Testis (tissue), 3 donors: Measurements from ENCODE around the gene KIAA1671. TPM values are rescaled to one million over a fixed set of nuclear protein-coding genes. Genes with fewer than 3 reads are reported as not detected.

Experiments
- DNase-seq: peaks from one replicate; pipeline ENCODE4 v3.0.0-alpha.2; 2019
- H3K27ac ChIP-seq, 2 donors: fragments of 200-600 bp; sonication (generic); one replicate each; pipeline ENCODE4 v1.5.1; 2019
- H3K27me3 ChIP-seq: fragments of 200-600 bp; sonication (generic); one replicate; pipeline ENCODE4 v1.5.1; 2019
- H3K36me3 ChIP-seq: fragments of 200-600 bp; sonication (generic); one replicate; pipeline ENCODE4 v1.5.1; 2017; ENCODE audit warnings: low read depth; ENCODE audit errors: missing control alignments
- H3K4me1 ChIP-seq: fragments of 200-600 bp; sonication (generic); one replicate; pipeline ENCODE4 v1.5.1; 2019
- H3K4me3 ChIP-seq, 2 donors: fragments of 200-600 bp; sonication (generic); one replicate each; pipeline ENCODE4 v1.5.1; 2017 to 2019
- H3K9me3 ChIP-seq: fragments of 200-600 bp; sonication (generic); one replicate; pipeline ENCODE4 v1.5.1; 2017
- POLR2A ChIP-seq: fragments of 450-650 bp; IDR thresholded peaks from one replicate; pipeline ENCODE4 v1.6.1; 2017; ENCODE audit warnings: antibody characterized with exemption, mild to moderate bottlenecking, moderate library complexity
- WGBS, 2 donors: methylation state at CpG; one replicate each; pipeline ENCODE4 v1.1.5; 2018; 5-methylcytosine and 5-hydroxymethylcytosine counted together
- intact Hi-C: fragments of 100-400 bp; cut with DNase I; formaldehyde crosslinking; loops from one replicate; pipeline ENCODE4 v1.15.1; 2023; ENCODE audit warnings: low total_unique reads
- polyA plus RNA-seq: library from polyadenylated mRNA; stranded (reverse); fragments of 350-450 nt; fragmentation: Illumina TruSeq; extraction: RNeasy Lipid Tissue Mini Kit (QIAGEN cat#74804); gene quantifications from one replicate; pipeline ENCODE4 v1.2.3, GENCODE V29; 2014; ENCODE audit warnings: low read depth, low replicate concordance; ENCODE audit not compliant: insufficient read depth
- total RNA-seq, 2 donors: library from RNA; depleted of rRNA; stranded (reverse); fragments of >200 nt; gene quantifications; one replicate each; pipeline ENCODE4 v1.2.3, GENCODE V29; 2016
- TF ChIP-seq, protein P1 (sequence below), 3 experiments: fragments of 450-650 bp in 2 of 3; fragments of 200-600 bp in 1 of 3; sonication (generic) in 1 of 3; IDR thresholded peaks; one replicate each; pipeline ENCODE4 v1.5.1; 2016 to 2019; ENCODE audit warnings: antibody characterized with exemption in 3 of 3, mild to moderate bottlenecking in 2 of 3, moderate library complexity in 1 of 3

Gene KIAA1671
- total and polyA plus RNA-seq, 3 donors from 2014 or later, result 16.8 to 28.6 (median 24.4) TPM

- Histone ChIP-seq H3K4me1 (no peaks in the 10 kb centered on the region), H3K27ac (no peak overlapping the region), H3K36me3 (no peaks in the 10 kb centered on the region), H3K9me3 (no peaks in the 10 kb centered on the region), H3K27me3 (no peaks in the 10 kb centered on the region), H3K4me3 (no peak overlapping the region)
- no peak for TF ChIP-seq POLR2A
- TF ChIP-seq, protein P1, sequence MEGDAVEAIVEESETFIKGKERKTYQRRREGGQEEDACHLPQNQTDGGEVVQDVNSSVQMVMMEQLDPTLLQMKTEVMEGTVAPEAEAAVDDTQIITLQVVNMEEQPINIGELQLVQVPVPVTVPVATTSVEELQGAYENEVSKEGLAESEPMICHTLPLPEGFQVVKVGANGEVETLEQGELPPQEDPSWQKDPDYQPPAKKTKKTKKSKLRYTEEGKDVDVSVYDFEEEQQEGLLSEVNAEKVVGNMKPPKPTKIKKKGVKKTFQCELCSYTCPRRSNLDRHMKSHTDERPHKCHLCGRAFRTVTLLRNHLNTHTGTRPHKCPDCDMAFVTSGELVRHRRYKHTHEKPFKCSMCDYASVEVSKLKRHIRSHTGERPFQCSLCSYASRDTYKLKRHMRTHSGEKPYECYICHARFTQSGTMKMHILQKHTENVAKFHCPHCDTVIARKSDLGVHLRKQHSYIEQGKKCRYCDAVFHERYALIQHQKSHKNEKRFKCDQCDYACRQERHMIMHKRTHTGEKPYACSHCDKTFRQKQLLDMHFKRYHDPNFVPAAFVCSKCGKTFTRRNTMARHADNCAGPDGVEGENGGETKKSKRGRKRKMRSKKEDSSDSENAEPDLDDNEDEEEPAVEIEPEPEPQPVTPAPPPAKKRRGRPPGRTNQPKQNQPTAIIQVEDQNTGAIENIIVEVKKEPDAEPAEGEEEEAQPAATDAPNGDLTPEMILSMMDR (IDR thresholded peaks at IDR 0.05), result no peak
- no peak for DNase-seq
- intact Hi-C loops, result no loop called here
- WGBS, 2 donors, result 43 to 47% methylated on average over 3 of the region's 3 CpGs
Observed at GRCh38 chr22:24926428-24926725, 26.1 kb upstream of the KIAA1671 start.

DNA sequence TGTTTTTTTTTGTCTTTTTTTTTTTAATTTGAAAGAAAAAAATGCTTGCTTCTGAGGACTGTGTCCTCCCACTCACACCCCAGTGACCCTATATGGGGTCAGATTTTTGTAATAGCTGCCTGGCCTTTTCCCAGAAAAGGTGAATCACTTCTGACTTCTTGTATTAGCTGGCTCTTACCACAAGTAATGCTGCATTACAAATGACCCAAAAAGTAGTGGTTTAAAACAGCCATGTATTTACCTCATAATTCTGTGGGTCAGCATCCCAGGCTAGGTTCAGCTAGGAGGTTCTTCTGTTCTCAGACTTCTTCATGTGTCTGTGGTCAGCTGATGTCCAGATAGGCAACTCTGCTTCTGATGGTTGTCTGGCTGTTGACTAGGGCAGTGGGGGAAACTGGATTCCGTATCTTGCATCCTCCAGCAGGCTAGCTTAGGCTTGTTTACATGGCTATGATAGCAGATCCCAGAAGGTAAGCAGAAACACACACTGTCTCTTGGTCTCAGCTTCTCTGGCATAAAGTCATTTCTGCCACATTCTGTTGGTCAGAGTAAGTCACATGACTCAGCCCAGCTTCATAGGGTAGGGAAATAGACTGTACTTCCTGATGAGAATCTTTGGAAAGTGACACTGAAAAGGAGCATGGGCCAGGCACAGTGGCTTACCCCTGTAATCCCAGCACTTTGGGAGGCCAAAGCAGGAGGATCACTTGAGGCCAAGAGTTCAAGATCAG lies 25.5 kb upstream of the KIAA1671 start:
- TF ChIP-seq POLR2A, result no peak
- TF ChIP-seq, protein P1 (IDR thresholded peaks at IDR 0.05), result no peak
- Histone ChIP-seq H3K4me3 (no peak overlapping the region), H3K27me3 (no peaks in the 10 kb centered on the region), H3K36me3 (no peaks in the 10 kb centered on the region), H3K4me1 (no peaks in the 10 kb centered on the region), H3K27ac (no peak overlapping the region), H3K9me3 (no peaks in the 10 kb centered on the region)
- DNase-seq, result no peak
- WGBS, 2 donors, result 100% methylated on average over 1 of the region's 1 CpG; no CpG with 5 or more reads in 1 of the 2 donors
- intact Hi-C loops, result no loop called here

DNA sequence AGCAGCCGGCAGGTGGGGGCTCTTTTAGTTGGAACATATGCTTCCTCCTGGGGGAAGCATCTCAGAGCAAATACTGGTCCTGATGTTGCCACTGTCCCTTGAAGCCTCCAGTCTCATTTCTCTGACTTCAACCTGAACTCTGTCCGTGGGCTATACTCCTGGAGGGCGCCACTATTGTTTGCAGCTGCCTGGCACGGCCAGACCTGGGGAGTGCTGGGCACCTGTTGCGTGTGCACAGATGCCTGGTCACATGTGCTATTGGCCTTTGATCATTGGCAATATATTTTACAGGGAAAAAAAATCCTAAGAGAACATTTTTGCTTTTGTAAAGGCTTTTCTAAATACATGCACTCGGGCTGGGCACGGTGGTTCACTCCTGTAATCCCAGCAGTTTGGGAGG lies 24.2 kb upstream of the KIAA1671 start:
- no peaks in the 10 kb centered on the region for H3K27me3 ChIP-seq
- H3K4me1 ChIP-seq, result no peaks in the 10 kb centered on the region
- 86 to 100% methylated on average over 7 of the region's 7 CpGs for WGBS, 2 donors
- intact Hi-C loops, result no loop called here
- no peaks in the 10 kb centered on the region for H3K36me3 ChIP-seq
- H3K4me3 ChIP-seq, result no peak overlapping the region
- H3K9me3 ChIP-seq, result no peaks in the 10 kb centered on the region
- TF ChIP-seq, protein P1 (IDR thresholded peaks at IDR 0.05), result no peak
- TF ChIP-seq POLR2A, result no peak
- no peak overlapping the region for H3K27ac ChIP-seq
- DNase-seq, result no peak

DNA sequence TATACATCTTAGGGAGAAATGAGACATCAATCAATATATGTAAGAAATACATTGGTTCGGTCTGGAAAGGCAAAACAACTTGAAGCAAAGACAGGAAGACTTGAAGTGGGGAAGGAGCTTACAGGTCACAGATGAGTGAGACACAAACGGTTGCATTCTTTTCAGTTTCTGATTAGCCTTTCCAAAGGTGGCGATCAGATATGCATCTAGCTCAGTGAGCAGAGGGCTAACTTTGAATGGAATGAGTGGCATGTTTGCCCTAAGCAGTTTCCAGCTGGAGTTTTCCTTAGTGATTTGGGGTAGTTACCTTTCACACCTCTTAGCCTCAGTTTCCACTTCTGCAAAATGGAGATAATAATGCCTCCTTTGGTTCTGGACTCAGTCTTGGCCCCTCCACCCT lies 21.8 kb upstream of the KIAA1671 start:
- Histone ChIP-seq H3K9me3 (no peaks in the 10 kb centered on the region), H3K27ac (no peak overlapping the region), H3K4me1 (no peaks in the 10 kb centered on the region), H3K4me3 (no peak overlapping the region), H3K27me3 (no peaks in the 10 kb centered on the region), H3K36me3 (no peaks in the 10 kb centered on the region)
- DNase-seq, result no peak
- WGBS, 2 donors, result 80 to 81% methylated on average over 3 of the region's 3 CpGs
- TF ChIP-seq, protein P1 (IDR thresholded peaks at IDR 0.05), result no peak
- TF ChIP-seq POLR2A, result no peak
- intact Hi-C loops, result no loop called here
